ENCODE measurements around the gene TECTA.

TECTA gene

GRCh38 chr11:121123496-121124069, 22.5 kb downstream of the TECTA start:
- TF ChIP-seq, protein P1, sequence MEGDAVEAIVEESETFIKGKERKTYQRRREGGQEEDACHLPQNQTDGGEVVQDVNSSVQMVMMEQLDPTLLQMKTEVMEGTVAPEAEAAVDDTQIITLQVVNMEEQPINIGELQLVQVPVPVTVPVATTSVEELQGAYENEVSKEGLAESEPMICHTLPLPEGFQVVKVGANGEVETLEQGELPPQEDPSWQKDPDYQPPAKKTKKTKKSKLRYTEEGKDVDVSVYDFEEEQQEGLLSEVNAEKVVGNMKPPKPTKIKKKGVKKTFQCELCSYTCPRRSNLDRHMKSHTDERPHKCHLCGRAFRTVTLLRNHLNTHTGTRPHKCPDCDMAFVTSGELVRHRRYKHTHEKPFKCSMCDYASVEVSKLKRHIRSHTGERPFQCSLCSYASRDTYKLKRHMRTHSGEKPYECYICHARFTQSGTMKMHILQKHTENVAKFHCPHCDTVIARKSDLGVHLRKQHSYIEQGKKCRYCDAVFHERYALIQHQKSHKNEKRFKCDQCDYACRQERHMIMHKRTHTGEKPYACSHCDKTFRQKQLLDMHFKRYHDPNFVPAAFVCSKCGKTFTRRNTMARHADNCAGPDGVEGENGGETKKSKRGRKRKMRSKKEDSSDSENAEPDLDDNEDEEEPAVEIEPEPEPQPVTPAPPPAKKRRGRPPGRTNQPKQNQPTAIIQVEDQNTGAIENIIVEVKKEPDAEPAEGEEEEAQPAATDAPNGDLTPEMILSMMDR (IDR thresholded peaks at IDR 0.05; ENCODE audit: control insufficient read depth, extremely low read depth, insufficient read depth): no peak
- H3K4me3 ChIP-seq (ENCODE audit: low read depth, low read length): no peak overlapping the region
- DNase-seq (ENCODE audit: low read depth): no peak

DNA sequence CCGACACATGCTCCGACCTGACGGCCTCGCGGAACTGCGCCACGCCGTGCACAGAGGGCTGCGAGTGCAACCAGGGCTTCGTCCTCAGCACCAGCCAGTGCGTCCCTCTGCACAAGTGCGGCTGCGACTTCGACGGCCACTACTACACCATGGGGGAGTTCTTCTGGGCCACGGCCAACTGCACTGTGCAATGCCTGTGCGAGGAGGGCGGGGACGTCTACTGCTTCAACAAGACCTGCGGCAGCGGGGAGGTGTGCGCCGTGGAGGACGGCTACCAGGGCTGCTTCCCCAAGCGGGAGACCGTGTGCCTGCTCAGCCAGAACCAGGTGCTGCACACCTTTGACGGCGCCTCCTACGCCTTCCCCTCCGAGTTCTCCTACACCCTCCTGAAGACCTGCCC, 26.8 kb downstream of the TECTA start:
- no peak for DNase-seq (ENCODE audit: low read depth)
- H3K4me3 ChIP-seq (ENCODE audit: low read depth, low read length): no peak overlapping the region
- TF ChIP-seq, protein P1 (IDR thresholded peaks at IDR 0.05; ENCODE audit: control insufficient read depth, extremely low read depth, insufficient read depth): no peak

DNA sequence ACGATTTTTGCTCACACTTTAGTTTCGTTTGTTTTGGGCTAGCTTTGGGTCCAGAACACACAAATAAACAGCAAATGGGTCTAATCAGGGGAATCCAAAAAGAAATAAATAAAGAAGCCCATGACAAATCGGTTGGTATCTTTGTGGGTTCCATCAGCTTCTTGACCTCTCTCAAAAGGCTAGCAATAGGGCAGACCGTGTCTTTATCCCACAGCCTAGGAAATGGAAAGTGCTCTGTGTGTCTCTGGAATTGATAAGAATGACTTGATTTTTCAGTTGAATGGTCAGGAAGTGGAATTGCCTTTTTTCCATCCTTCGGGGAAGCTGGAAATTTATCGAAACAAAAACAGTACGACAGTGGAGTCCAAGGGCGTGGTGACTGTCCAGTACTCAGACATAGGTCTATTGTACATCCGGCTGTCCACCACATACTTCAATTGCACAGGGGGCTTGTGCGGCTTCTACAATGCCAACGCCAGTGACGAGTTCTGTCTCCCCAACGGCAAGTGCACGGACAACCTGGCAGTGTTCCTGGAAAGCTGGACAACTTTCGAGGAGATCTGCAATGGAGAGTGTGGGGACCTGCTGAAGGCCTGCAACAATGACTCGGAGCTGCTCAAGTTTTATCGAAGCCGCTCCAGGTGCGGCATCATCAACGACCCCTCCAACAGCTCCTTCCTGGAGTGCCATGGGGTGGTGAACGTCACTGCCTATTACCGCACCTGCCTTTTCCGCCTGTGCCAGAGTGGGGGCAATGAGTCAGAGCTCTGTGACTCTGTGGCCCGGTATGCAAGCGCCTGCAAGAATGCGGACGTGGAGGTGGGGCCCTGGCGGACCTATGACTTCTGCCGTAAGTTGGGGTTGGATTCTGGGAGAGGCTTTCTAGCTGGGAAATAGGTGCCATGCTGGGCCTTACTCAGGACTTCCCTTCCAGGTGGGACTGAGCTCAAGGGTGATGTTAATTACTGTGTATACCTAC, 28.6 kb downstream of the TECTA start:
- TF ChIP-seq, protein P1 (IDR thresholded peaks at IDR 0.05; ENCODE audit: control insufficient read depth, extremely low read depth, insufficient read depth): no peak
- H3K4me3 ChIP-seq (ENCODE audit: low read depth, low read length): no peak overlapping the region
- no peak for DNase-seq (ENCODE audit: low read depth)

DNA sequence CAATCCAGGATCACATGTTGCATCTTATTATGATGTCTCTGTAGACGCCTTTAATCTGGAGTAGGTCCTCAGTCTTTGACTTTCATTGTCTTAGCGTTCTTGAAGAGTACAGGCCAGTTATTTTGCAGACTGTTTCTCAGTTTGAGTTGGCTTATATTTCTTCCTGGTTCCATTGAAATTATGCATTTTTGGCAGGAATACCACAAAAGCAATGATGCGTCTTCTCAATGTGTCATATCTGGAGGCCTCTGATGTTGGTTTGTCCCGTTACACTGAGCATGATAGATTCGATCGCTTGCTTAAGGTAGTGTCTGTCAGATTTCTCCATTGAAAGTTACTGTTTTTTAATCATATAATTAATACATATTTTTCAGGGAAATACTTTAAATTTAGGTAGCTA, 30.6 kb downstream of the TECTA start:
- TF ChIP-seq, protein P1 (IDR thresholded peaks at IDR 0.05; ENCODE audit: control insufficient read depth, extremely low read depth, insufficient read depth): no peak

DNA sequence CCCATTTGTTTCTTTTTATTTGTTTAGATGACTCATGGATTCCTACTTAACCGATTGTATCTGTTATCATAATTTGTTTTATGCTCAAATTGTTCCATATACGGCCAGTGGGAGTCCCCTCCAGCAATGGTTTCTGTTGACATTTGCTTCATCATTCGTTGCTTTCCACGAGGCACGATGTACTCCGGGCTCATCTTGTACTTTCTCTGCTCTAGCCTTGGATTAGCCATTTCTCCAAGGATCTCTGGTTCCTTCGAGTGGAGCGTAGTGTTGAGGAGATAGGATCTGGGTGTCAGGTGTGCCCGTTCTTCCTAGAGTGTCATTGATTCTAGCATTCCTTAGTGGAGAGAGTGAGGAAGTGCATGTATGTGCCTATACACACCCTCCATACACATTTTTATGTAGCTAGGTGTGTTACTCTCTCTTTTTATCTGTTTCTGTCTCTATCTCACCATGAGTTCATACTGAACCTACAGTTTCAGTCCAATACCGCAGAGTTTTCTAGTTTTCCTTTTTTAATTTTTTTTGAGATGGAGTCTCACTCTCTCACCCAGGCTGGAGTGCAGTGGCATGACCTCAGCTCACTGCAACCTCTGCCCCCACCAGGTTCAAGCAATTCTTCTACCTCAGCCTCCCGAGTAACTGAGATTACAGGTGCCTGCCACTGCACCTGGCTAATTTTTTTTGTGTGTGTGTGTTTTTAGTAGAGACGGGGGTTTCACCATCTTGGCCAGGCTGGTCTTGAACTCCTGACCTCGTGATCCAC, 31.4 kb downstream of the TECTA start:
- TF ChIP-seq, protein P1 (IDR thresholded peaks at IDR 0.05; ENCODE audit: control insufficient read depth, extremely low read depth, insufficient read depth): no peak
- H3K4me3 ChIP-seq (ENCODE audit: low read depth, low read length): no peak overlapping the region
- DNase-seq (ENCODE audit: low read depth): peak; percentile 75

More for the DNA sequence above, 30.6 kb downstream of the TECTA start:
- no peak for DNase-seq (ENCODE audit: low read depth)
- no peak overlapping the region for H3K4me3 ChIP-seq (ENCODE audit: low read depth, low read length)

- H3K4me3 ChIP-seq (ENCODE audit: low read depth, low read length): no peak overlapping the region
- TF ChIP-seq, protein P1 (IDR thresholded peaks at IDR 0.05; ENCODE audit: control insufficient read depth, extremely low read depth, insufficient read depth): no peak
- no peak for DNase-seq (ENCODE audit: low read depth)
These were observed 33.8 kb downstream of the TECTA start for GRCh38 chr11:121134741-121135312.
